Measurements from ENCODE around the gene WDR86.

The WDR86 gene

DNA sequence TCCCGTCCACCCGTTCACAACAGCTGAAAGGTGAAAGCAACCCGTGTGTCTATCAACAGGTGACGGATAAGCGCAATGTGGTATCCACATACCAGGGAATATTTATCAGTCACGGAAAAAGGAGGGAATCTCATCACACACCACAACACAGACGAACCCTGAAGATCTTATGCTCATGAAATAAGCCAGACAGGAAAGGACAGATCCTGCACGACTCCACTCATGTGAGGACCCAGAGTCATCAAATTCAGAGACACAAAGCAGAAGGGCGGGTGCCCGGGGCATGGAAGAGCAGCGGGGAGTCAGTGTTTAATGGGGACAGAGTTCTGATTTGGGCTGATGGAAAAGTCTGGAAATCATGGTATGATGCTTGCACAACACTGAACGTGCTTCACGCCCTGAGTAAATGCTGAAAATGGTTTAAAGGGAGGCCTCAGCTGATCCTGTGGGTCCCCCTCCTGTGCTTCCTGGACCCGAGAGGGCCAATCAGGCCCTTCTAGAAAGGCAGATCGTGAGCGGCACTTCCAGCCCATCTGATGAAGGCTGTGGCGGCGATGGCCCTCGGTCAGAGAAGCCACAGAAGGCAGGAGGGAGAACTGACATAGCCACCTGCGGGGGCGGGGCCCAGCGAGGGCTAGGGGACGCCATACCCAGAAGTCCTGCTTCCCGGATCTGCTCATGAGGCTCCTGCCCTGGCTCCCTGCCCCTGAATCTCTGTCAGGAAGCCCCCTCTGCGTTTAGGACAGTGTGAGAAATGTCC is 19.1 kb downstream of the WDR86 start:
- Histone ChIP-seq H3K36me3 (ENCODE audit: insufficient read depth, low read length) (no peaks in the 10 kb centered on the region), H3K9ac (ENCODE audit: insufficient read length) (no peak overlapping the region), H3K4me3 (no peak overlapping the region), H3K27ac (no peak overlapping the region), H3K9me3 (ENCODE audit: low read depth, low read length) (no peaks in the 10 kb centered on the region)
- DNase-seq (ENCODE audit: low read depth, low spot score), result no peak
- TF ChIP-seq POLR2AphosphoS5 (IDR thresholded peaks at IDR 0.05; ENCODE audit: borderline replicate concordance, low read depth, low read length) (no peak), EZH2 (IDR thresholded peaks at IDR 0.05) (no peak)

DNA sequence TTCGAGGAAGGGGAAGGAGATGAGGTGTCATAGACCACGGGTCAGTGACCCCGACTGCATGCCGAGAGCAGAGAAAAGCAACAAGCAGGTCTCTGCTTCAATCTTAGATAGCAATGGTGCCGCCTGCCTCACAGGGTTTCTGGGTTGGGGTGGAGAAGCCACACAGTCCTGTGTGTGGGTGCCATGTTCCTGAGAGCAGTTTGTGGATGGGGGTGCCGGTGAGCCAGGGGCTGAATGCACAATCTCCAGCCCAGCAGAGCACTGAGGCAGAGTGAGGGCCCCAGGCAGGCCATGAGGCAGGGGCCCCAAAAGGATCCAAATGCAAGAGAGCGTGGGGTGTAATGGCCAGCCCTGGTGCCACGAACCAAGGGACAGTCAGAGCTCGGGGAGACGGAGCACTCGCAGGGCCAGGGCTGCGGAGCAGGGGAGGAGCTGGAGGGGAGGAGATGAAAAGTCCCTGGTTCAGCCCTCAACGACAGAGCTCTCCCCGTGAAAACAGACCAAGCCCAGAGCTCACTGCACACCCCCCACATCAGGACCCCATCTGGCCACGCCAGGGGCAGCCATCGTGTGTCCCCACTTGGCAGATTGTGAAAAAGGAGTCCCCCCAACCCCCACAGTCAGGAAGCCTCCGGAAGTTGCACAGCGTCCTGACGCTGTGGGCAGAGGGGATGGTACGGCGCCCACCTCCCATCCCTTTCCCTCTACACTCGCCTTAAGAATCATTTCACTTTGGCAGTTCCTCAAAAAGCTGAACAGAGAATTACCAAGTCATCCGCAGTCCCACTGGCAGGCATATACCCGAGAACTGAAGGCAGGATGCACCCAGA is 19.9 kb downstream of the WDR86 start:
- no peaks in the 10 kb centered on the region for H3K36me3 ChIP-seq (ENCODE audit: insufficient read depth, low read length)
- no peak overlapping the region for H3K4me3 ChIP-seq
- no peak overlapping the region for H3K9ac ChIP-seq (ENCODE audit: insufficient read length)
- H3K9me3 ChIP-seq (ENCODE audit: low read depth, low read length), result no peaks in the 10 kb centered on the region
- no peak for DNase-seq (ENCODE audit: low read depth, low spot score)
- no peak overlapping the region for H3K27ac ChIP-seq
- TF ChIP-seq FOXP2 (optimal IDR thresholded peaks at IDR 0.05; ENCODE audit: control extremely low read depth, extremely low read length, insufficient read depth) (no peak), EZH2 (IDR thresholded peaks at IDR 0.05) (no peak), POLR2AphosphoS5 (IDR thresholded peaks at IDR 0.05; ENCODE audit: borderline replicate concordance, low read depth, low read length) (no peak)

DNA sequence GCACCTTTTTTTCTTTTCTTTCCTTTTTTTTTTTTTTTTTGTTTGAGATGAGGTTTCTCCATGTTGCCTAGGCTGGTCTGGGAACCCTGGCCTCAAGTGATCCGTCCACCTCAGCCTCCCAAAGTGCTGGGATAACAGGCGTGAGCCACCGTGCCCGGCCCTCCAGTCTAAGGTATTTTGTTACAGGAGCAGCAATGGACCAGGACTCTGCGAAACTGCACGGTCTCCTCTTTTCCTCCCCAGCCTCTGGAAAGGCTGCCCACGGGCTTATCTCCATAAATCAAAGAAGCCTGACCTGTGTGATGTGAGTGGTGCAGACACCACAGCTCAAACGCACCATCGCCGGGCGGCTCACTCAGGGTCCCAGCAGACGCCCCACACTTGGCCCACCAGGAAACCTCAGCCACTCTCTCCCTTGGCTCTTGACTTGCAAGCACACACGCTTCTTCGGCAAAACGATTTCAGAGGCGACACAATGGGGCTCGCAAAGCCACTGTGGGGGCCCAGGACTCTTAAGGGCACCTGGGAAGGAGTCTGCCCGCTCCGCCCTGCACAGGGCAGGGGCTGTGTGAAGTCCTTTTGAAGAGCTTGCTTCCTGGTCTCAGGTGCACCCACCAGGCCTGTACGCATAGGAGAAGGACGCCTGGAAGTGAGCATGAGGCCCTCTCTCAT is 20.6 kb downstream of the WDR86 start:
- DNase-seq (ENCODE audit: low read depth, low spot score), result no peak
- no peak overlapping the region for H3K4me3 ChIP-seq
- H3K36me3 ChIP-seq (ENCODE audit: insufficient read depth, low read length), result no peaks in the 10 kb centered on the region
- H3K9ac ChIP-seq (ENCODE audit: insufficient read length), result no peak overlapping the region
- no peak for TF ChIP-seq FOXP2 (optimal IDR thresholded peaks at IDR 0.05; ENCODE audit: control extremely low read depth, extremely low read length, insufficient read depth)
- no peak overlapping the region for H3K27ac ChIP-seq
- no peaks in the 10 kb centered on the region for H3K9me3 ChIP-seq (ENCODE audit: low read depth, low read length)

DNA sequence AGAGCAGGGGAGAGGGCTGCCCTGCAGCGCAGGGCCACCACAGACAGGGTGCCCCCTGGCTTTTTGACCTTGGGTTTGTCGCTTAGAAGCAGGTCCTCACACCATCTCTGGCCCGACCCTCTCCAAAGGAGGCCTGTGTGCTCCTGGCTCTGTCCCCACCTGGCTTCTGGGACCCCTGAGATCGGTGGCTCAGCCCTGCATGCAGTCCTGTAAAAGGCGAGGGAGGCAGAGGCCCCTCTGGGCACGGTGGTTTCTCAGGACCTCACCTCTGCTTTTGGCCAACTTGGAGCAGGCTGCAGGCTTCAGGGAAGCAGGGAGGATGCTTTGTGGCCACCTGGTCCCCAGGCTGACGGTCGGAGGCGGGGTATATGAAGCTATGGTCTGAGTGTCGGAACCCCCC is 21.4 kb downstream of the WDR86 start:
- DNase-seq (ENCODE audit: low read depth, low spot score), result no peak
- Histone ChIP-seq H3K9me3 (ENCODE audit: low read depth, low read length) (no peaks in the 10 kb centered on the region), H3K4me3 (no peak overlapping the region), H3K27ac (no peak overlapping the region), H3K9ac (ENCODE audit: insufficient read length) (no peak overlapping the region), H3K36me3 (ENCODE audit: insufficient read depth, low read length) (no peaks in the 10 kb centered on the region)
- TF ChIP-seq POLR2AphosphoS5 (IDR thresholded peaks at IDR 0.05; ENCODE audit: borderline replicate concordance, low read depth, low read length), result no peak
- TF ChIP-seq FOXP2 (optimal IDR thresholded peaks at IDR 0.05; ENCODE audit: control extremely low read depth, extremely low read length, insufficient read depth), result no peak
- no peak for TF ChIP-seq EZH2 (IDR thresholded peaks at IDR 0.05)

DNA sequence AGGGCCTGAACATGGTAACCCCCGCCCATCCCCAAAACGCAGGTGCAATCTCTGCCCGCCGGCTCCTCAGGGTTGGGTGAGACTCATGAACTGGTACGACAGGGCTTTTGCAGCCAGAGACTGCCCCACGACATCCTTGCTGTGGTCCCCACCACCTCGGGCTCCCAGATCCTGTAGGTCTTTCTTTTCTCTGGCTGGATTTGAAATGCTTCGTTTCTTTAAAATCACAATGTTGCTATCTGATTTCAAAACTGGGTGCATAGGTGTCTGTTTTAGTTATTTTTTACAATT is 21.9 kb downstream of the WDR86 start:
- TF ChIP-seq EZH2 (IDR thresholded peaks at IDR 0.05), result no peak
- no peak for TF ChIP-seq FOXP2 (optimal IDR thresholded peaks at IDR 0.05; ENCODE audit: control extremely low read depth, extremely low read length, insufficient read depth)
- no peak for TF ChIP-seq POLR2AphosphoS5 (IDR thresholded peaks at IDR 0.05; ENCODE audit: borderline replicate concordance, low read depth, low read length)
- no peak overlapping the region for H3K4me3 ChIP-seq
- H3K9ac ChIP-seq (ENCODE audit: insufficient read length), result no peak overlapping the region
- no peaks in the 10 kb centered on the region for H3K9me3 ChIP-seq (ENCODE audit: low read depth, low read length)
- DNase-seq (ENCODE audit: low read depth, low spot score), result no peak
- H3K27ac ChIP-seq, result no peak overlapping the region
- no peaks in the 10 kb centered on the region for H3K36me3 ChIP-seq (ENCODE audit: insufficient read depth, low read length)

DNA sequence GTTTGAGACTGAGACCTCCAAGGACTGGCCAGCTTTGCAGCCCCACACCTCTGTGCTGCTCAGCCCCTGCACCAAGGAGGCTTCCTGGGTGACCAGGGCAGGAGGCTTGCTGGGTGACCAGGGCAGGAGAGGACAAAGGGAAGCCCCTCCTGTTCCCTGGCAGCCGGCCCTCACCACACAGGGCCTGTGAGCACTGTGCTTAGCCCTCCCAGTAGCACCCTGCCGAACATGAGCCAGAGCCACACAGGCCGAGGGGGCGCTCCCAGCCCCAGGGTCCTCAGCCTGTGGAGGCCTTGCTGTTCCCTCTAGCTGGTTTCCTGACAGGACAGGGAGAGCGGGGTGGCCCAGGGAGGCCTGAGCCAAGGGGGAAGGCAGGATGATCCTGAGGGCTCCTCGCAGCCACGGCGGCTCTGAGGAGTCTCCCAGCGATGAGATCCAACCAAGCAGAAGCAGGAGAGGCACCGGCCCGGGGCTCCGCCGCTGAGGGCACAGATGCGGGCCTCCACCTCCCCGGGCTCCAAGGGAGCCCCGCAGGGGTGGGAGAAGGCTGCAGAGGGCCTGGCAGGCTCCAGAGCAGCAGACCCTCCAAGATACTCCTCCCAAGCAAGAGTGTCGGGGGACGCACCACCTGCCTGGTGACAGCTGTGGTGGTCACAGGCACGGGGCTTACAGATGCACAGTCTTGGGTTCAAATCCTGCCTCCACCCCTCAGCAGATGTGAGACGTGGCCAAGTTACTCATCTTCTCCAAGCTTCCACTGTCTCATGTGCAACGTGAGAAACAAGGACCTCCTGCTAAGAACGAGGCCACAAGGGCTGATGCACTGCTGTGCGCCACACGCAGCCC is 22.5 kb downstream of the WDR86 start:
- H3K9me3 ChIP-seq (ENCODE audit: low read depth, low read length), result no peaks in the 10 kb centered on the region
- H3K27ac ChIP-seq, result no peak overlapping the region
- H3K4me3 ChIP-seq, result no peak overlapping the region
- H3K36me3 ChIP-seq (ENCODE audit: insufficient read depth, low read length), result no peaks in the 10 kb centered on the region
- TF ChIP-seq FOXP2 (optimal IDR thresholded peaks at IDR 0.05; ENCODE audit: control extremely low read depth, extremely low read length, insufficient read depth) (no peak), POLR2AphosphoS5 (IDR thresholded peaks at IDR 0.05; ENCODE audit: borderline replicate concordance, low read depth, low read length) (no peak), EZH2 (IDR thresholded peaks at IDR 0.05) (no peak)
- H3K9ac ChIP-seq (ENCODE audit: insufficient read length), result no peak overlapping the region
- no peak for DNase-seq (ENCODE audit: low read depth, low spot score)

DNA sequence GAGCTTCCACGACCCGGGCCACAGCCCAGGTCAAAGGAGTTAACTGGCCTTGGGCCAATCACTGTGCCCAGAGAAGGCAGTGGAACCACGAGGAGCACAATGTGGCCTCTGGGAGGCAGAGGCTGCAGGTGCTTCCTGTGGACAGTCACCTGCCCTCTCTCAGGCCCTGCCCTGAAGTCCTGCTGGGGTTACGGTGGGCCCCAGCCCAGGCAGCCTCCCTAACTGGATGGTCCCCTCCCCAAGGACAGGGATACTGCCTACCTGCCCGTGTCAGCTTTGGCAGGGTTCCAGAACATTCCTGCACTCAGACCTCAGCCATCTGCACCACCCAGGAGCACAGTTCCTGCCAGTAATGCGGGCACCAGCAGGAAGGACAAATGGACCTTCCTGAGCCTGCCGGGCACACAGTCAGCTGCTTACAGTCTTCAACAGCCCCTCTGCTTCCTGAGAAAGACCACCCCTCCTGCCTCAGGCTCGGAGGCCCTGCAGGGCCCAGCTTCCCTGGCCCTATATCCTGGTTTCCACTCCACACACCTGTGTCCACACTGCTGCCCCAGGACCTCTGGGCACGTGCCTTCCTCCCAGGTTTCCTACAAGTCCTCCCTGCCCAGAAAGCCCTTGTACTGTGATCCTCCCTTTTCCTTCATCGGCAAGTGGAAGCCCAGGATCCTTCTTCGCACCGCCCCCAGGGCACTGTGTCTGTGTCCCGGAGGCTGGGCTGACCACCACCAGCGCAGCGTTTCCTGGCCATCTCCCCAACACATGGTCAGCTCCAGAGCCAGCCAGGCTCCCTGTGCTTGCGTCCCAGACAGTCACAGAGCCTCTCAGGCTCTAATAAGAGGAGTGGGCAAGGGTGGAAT is 23.3 kb downstream of the WDR86 start:
- Histone ChIP-seq H3K9ac (ENCODE audit: insufficient read length) (no peak overlapping the region), H3K4me3 (no peak overlapping the region), H3K36me3 (ENCODE audit: insufficient read depth, low read length) (no peaks in the 10 kb centered on the region), H3K9me3 (ENCODE audit: low read depth, low read length) (no peaks in the 10 kb centered on the region), H3K27ac (no peak overlapping the region)
- TF ChIP-seq FOXP2 (optimal IDR thresholded peaks at IDR 0.05; ENCODE audit: control extremely low read depth, extremely low read length, insufficient read depth) (no peak), EZH2 (IDR thresholded peaks at IDR 0.05) (no peak), POLR2AphosphoS5 (IDR thresholded peaks at IDR 0.05; ENCODE audit: borderline replicate concordance, low read depth, low read length) (no peak)
- DNase-seq (ENCODE audit: low read depth, low spot score), result no peak

Measured in SK-N-MC (cell line).